COR-L47 (cell line): Measurements from ENCODE around the gene FAM3B.
"Not testable (repeated sequence)": the region's sequence is repeated elsewhere in the genome, so short reads cannot be mapped to it uniquely, and the experiment has no call there.

Experiments
- DNase-seq: peaks from one replicate; lab custom pipeline; 2025; lab: John Stamatoyannopoulos, UW

Gene FAM3B

GRCh38 chr21:41350436-41351155 lies 34.0 kb downstream of the FAM3B start:
- DNase-seq, result no peak

GRCh38 chr21:41357546-41357945 lies 40.9 kb downstream of the FAM3B start:
- no peak for DNase-seq

GRCh38 chr21:41358193-41359166 lies 41.9 kb downstream of the FAM3B start:
- DNase-seq, result no peak

- DNase-seq, result no peak
Observed at GRCh38 chr21:41359286-41359685, 42.7 kb downstream of the FAM3B start.

- DNase-seq, result not testable (repeated sequence)
Observed at GRCh38 chr21:41359754-41360071, 43.1 kb downstream of the FAM3B start.

- no peak for DNase-seq
Observed at GRCh38 chr21:41360072-41360821, 43.6 kb downstream of the FAM3B start.

- no peak for DNase-seq
Observed at GRCh38 chr21:41361053-41361785, 44.6 kb downstream of the FAM3B start.

- DNase-seq, result no peak
Observed at GRCh38 chr21:41361786-41362604, 45.4 kb downstream of the FAM3B start, which contains the start of gene MX2. TSS of gene MX2 (plus strand) at chr21:41362027. CDS start at chr21:41376907, 14,880 bp downstream.

GRCh38 chr21:41362605-41363369 lies 46.2 kb downstream of the FAM3B start:
- DNase-seq, result no peak

- no peak for DNase-seq
Observed at GRCh38 chr21:41363370-41364270, 47.0 kb downstream of the FAM3B start.

- no peak for DNase-seq
Observed at GRCh38 chr21:41364308-41364707, 47.7 kb downstream of the FAM3B start.

GRCh38 chr21:41365377-41366107 lies 48.9 kb downstream of the FAM3B start:
- no peak for DNase-seq

GRCh38 chr21:41366522-41367151 lies 50.0 kb downstream of the FAM3B start:
- no peak for DNase-seq

- DNase-seq, result no peak
Observed at GRCh38 chr21:41367301-41367944, 50.8 kb downstream of the FAM3B start.

- DNase-seq, result no peak
Observed at GRCh38 chr21:41367945-41368734, 51.5 kb downstream of the FAM3B start.

- no peak for DNase-seq
Observed at GRCh38 chr21:41368735-41369104, 52.1 kb downstream of the FAM3B start.
